ENCODE results near the gene TRAPPC5.

The TRAPPC5 gene

GRCh38 chr19:7692417-7693088 is 11.9 kb downstream of the TRAPPC5 start:
- TF ChIP-seq CSDC2 (CRISPR knock-in tag; IDR thresholded peaks at IDR 0.05) (no peak), BACH2 (CRISPR knock-in tag; IDR thresholded peaks at IDR 0.05; ENCODE audit: borderline replicate concordance) (no peak), PATZ1 (CRISPR knock-in tag; IDR thresholded peaks at IDR 0.05; ENCODE audit: borderline replicate concordance) (no peak), ZFP30 (CRISPR knock-in tag; IDR thresholded peaks at IDR 0.05) (no peak)
- TF ChIP-seq, protein P1, sequence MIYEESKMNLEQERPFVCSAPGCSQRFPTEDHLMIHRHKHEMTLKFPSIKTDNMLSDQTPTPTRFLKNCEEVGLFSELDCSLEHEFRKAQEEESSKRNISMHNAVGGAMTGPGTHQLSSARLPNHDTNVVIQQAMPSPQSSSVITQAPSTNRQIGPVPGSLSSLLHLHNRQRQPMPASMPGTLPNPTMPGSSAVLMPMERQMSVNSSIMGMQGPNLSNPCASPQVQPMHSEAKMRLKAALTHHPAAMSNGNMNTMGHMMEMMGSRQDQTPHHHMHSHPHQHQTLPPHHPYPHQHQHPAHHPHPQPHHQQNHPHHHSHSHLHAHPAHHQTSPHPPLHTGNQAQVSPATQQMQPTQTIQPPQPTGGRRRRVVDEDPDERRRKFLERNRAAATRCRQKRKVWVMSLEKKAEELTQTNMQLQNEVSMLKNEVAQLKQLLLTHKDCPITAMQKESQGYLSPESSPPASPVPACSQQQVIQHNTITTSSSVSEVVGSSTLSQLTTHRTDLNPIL (CRISPR knock-in tag; IDR thresholded peaks at IDR 0.05; ENCODE audit: low read depth), result no peak
- no peak for ATAC-seq

DNA sequence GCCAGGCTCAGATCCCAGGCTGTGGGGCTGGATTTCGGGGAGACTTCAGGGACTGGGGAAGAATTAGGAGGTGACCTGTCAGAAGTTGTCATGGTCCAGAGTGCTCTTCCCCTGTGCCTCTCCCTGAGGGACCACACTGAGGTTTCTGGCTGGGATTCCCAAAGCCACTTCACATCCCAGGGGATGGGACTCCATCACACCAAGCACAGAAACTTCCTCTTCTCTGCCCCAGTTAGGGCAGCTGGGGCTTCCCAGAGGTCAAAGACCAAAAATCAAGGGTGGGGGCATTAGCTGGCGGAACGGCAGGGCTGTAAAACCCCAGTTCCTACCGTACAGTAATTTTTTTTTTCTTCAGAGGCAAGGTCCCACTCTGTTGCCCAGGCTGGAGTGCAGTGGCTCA is 13.9 kb downstream of the TRAPPC5 start:
- no peak for TF ChIP-seq ESRRG (CRISPR knock-in tag; IDR thresholded peaks at IDR 0.05)
- TF ChIP-seq ZNF70 (CRISPR knock-in tag; IDR thresholded peaks at IDR 0.05), result no peak
- TF ChIP-seq, protein P2, sequence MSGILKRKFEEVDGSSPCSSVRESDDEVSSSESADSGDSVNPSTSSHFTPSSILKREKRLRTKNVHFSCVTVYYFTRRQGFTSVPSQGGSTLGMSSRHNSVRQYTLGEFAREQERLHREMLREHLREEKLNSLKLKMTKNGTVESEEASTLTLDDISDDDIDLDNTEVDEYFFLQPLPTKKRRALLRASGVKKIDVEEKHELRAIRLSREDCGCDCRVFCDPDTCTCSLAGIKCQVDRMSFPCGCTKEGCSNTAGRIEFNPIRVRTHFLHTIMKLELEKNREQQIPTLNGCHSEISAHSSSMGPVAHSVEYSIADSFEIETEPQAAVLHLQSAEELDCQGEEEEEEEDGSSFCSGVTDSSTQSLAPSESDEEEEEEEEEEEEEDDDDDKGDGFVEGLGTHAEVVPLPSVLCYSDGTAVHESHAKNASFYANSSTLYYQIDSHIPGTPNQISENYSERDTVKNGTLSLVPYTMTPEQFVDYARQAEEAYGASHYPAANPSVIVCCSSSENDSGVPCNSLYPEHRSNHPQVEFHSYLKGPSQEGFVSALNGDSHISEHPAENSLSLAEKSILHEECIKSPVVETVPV (CRISPR knock-in tag; IDR thresholded peaks at IDR 0.05), result no peak
- no peak for TF ChIP-seq GLIS3 (CRISPR knock-in tag; IDR thresholded peaks at IDR 0.05)
- no peak for TF ChIP-seq POU6F1 (CRISPR knock-in tag; IDR thresholded peaks at IDR 0.05; ENCODE audit: borderline replicate concordance, low read depth)
- TF ChIP-seq ZNF565 (CRISPR knock-in tag; conservative IDR thresholded peaks at IDR 0.05; ENCODE audit: low read depth), result no peak
- no peak for TF ChIP-seq TCF4 (CRISPR knock-in tag; IDR thresholded peaks at IDR 0.05; ENCODE audit: borderline replicate concordance)
- ATAC-seq, result no peak

DNA sequence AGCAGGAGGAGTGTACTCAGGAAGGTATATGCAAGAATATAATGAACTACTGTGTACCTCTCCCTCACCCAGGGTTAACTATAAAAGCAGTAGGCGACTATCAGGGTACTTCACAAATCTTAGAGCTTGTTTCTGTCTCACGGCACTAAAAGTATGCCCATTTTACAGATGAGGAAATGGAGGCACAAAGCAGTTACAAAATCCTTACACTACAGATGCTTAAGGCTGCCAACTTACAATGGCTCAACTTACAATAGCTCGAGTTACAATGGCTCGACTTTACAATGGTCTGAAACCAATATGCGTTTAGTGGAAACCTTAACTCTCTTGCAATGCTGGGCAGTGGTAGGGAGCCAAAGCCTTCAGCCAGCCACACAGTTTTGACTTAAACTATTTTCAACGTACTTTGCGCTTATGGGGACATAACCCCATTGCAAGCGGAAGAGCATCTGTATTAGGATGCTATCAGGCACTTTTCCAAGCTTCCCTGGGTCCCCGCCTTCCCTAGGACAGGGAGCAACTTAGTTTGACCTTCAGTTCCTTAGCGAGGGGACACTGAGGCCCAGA is 17.2 kb downstream of the TRAPPC5 start:
- TF ChIP-seq OSR1 (CRISPR knock-in tag; IDR thresholded peaks at IDR 0.05), result no peak
- TF ChIP-seq ZC3H10 (CRISPR knock-in tag; IDR thresholded peaks at IDR 0.05), result no peak
- no peak for TF ChIP-seq ZFP3 (CRISPR knock-in tag; IDR thresholded peaks at IDR 0.05)
- no peak for TF ChIP-seq ZNF8 (CRISPR knock-in tag; IDR thresholded peaks at IDR 0.05)
- no peak for TF ChIP-seq POU6F1 (CRISPR knock-in tag; IDR thresholded peaks at IDR 0.05; ENCODE audit: borderline replicate concordance, low read depth)
- TF ChIP-seq SNAI2 (CRISPR knock-in tag; IDR thresholded peaks at IDR 0.05), result no peak
- TF ChIP-seq ISL1 (CRISPR knock-in tag; IDR thresholded peaks at IDR 0.05), result no peak
- TF ChIP-seq TOX (CRISPR knock-in tag; IDR thresholded peaks at IDR 0.05; ENCODE audit: borderline replicate concordance), result no peak
- TF ChIP-seq, protein P2 (CRISPR knock-in tag; IDR thresholded peaks at IDR 0.05), result no peak
- no peak for TF ChIP-seq RARB (CRISPR knock-in tag; IDR thresholded peaks at IDR 0.05)
- ATAC-seq, result no peak; the same call in 2 of the 3 replicates
